GF-D8 (cell line): ENCODE data around the gene GPR132.
"Not testable (repeated sequence)": the region's sequence is repeated elsewhere in the genome, so short reads cannot be mapped to it uniquely, and the experiment has no call there.

Experiments used
- DNase-seq: peaks from one replicate; lab custom pipeline; 2025; lab: John Stamatoyannopoulos, UW

Gene GPR132

DNA sequence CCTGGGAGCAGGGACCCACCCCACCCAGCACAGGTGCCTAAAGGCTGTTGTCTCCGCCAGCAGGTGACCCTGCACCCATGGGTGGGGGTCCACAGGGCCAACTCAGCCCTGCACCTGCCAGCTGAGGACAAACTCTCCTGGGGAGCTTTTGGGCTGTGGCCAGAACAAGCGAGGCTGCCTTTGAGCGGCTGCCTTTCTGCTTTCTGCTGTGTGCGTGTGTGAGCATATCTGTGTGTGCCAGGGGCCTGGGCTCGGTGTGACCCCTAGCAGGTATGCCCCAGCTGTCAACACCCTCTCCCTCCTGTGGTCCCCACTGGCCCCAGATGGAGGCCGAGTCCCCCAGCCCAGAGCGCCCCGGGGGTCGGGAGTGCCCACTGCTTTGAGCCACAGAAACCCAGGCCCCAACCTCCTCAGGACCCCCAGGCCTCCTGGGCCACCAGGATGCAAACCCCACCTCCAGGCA is 25.9 kb upstream of the GPR132 start:
- DNase-seq: no peak

DNA sequence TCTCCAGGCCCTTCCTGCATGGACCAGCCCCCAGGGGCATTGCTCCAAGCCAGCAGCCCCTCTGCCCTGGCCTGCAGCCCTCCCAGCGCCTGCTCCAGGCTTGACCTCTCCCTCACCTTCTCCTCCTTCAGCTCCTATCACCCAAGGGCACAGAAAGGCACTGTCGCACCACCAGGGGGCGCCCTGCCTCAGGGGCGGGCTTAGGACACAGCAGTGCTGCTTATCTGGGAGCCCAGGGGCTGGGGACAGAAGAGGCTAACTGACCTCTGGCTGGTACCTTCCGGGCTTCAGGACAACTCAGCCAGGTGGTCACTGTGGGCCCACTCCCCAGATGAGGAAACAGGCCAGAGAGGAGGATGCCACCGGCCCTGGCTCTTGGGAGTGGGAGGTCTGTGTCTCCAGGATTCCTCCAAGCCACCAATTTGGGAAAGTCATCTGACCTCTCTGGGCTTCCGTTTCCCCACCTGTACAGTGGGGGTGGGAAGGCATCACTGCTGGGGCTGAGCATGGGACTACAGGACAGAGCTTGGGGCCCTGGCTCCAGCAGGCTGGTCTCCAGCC is 25.3 kb upstream of the GPR132 start:
- DNase-seq: no peak

DNA sequence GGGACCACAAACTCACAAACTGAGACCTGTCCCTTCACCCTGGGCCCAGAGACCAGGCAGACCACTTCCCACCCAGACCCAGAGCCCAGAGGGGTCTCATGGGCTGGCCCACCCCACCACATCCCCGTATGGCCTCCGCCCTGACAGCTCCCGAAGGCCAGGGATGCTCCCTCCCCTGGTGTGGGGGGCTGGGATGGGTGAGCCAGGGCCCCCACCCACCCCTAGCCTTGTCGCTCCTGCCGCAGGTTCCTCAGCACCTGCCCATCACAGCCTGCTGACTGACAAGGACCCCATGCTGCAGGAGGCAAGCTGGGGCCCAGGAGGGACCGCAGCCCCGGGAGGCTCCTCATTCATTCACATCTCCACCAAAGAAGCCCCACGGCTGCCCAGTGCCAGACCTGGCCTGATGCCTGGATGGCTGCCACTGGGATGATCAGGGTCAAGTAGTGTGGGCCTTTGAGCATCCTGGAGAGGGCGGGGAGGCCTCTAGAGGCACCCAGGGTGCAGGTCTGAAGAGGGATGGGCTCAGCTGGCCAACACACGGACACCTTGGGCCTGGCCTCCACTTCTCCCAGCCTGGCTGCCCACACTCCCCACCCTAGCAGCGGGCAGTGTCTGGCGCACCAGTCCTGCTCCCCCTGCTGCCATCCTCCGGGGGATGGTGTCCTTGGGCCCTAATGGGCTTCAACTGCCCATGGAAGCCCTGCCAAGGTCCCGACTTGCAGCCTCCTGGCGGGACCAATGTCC is 24.7 kb upstream of the GPR132 start:
- no peak for DNase-seq

DNA sequence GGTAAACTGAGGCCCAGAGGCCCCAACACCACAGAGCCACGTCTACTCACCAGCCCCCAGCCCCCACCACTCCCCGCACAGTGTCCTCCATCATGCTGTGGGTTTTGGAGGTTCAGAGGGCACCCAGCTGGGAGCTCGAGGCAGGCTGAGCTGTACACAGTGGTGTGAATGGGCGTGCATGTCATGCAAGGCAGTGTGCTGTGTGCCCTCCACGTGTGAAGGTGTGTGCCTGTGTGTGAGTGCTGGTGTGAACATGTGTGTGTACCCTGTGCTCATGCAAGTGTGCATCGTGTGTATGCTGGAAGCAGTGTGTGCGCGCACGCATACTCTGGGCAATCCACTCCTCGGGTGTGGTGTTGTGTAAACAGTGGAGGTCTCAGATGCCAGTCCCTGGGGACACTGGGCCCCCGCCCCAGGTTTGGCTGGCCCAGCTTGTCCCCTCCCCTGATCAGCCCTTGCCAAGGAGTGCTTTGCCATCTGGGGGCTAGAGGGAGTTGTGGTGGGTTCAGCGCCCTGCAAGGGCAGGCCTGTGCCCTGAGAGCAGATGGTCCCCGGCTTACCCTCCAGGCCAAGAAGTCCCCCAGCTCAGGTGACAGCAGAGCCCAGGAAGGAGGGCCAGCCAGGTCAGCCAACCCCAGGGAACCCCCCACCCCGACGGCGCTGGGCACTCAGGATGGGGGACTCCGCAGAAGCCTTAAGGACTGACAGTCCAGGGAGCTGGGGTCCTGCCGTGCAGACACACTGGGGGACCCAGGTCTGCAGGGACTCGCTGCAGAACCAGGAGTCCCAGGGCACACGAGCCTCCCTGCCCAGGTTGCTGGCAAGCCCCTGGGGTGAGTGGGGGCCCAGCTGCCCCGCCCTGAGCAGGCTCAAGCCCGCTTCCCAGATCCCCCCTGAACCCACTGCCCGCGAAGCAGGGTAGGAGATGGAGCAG is 23.8 kb upstream of the GPR132 start:
- DNase-seq: no peak

DNA sequence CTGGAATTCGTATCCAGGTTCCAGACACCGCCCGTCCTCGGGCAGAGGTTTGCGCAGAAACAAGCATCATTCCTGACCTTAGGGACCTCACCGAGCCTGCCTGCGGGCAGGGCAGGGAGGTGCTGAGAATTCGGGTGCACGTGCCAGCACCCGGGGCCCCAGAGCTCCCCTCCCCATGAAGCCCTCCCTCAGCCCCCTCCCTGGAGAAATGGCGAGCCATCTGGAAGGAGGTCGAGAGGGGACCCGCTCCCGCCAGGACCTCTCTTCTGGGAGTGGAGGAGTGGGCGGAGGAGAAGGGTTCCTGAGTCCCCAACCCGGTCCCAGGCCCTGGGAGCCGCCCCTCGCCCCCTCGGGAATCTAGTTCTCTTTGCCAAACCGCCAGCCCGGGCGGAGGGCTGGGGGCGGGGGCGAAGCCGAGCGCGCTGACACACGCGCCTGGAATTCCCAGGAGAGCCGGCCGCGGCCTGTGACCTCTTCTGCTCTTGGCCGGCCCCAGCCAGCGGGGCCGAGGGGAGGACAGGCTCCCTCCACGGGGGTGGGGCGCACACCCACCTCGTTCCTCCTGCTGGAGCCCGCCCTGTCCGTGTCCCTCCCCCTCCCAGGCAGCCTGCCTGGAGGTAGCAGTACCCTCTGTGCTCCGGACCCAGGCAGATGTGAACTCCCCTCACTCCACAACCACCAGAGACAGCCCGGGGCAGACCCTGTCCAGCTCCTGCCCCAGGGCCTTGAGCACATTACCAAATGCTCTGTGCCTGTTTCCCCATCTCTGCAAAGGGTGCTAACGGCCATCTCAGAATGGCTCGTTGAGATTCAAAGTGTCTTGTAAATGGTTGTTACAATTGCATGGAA is 23.0 kb upstream of the GPR132 start:
- no peak for DNase-seq

DNA sequence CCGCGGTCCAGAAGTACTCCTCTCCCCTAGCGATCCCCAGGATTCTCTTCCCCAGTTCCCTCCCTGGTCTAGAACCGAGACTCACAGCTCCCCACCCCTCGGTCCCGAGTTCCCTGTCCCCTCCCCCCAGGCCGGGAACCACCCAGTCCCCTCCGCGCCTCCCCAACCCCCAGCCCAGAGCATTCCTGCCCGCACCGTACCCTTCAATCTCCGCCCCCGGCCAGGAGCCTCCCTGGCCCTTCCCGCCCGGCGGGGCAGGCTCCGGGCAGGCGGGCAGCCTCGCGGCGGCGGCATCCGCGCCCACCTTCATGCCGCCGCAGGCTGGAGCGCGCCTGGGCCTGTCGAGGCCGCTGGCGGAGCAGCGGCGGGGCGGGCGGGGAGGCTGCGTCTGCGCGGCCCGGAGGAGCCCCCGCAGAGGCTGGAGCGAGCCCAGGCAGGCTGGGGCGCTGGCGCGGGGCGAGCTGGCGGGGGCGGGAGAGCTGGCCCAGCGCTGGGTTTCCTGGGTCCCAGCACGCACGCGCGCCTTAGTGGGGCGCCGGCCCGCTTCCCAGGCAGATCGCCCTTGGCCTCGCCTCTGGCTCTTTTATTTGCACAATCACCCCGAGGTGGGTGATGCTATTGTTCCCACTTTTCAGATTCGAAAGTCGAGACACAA is 22.2 kb upstream of the GPR132 start:
- no peak for DNase-seq

DNA sequence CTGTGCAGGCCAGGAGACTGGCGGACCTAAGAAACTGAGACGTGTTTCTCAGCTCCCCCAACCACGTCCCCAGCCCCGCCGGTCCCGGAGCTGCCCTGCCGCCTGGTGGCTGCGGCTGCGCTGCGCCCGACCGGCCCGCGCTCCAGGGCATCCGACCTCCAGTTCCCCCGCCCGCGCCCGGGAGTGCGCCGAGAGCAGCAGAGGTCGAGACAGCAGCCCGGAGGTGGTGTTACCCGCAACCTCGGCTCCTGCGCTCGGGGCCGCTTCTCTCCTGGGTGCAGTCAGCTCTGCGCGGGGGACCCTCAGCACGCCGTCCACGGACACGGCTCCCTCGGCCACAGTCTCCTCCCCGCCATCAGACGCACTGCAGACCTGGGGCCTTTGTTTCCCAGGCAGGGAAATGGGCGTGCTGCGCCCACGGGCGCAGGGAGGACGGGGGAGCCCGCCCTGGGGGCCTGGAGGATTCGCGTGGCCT is 21.6 kb upstream of the GPR132 start:
- peak; percentile 10 for DNase-seq

DNA sequence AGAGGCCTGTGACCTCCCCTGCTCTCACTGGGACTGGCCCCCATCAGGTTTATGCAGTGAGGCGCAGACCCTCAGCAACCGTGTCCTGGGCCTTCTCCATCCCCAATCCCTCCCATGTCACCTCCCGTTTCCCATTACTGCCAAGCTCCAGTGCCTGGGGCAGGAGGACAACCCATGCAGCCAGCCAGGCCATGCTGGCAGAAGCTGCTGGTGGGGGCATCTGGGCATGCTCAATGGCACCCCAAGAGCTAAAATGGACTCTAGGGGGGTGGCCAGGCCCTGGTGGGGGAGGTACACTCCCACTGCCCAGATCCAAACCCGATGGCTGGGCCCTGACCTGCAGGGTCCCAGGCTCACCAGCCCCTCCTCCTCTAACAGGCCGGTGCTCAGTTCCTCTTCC is 20.5 kb upstream of the GPR132 start:
- no peak for DNase-seq

DNA sequence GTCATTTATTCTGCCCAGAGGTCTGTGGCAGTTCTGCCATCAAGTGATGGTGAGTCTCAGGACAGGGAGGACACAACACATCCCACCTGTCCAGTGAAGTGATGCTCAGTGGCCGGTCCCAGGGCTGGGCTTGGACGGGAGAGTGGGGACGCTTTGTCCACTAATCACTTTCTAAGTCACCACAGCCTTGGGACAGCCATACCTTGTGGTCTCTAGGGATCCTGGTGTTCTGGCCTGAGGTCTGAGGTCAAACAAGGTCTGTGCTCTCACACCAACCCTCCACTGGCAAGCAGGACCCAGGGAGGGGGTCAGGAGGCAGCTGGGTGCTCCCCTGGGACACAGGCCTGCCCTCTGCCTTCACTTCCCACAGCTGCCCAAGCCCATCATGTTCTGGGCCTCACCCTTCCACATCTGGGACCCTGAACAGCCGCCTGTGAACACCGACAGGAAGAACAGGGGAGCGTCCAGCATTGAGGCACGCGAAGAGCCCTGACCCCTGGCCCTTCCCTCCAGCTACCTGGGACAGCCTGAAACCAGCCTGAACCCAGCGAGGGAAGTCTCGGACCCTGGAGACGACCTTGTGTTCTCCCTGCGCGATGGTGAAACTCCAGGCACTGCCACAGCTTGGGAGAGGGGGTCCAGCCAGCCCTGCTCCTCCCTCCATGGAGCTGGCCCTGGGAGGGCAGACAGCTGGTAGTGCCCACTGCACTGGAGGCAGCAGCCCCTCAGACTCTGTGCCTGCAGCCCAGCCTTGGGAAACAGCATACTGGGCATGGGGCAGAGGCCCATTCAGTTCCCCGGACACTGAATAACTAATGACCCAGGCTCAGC is 19.7 kb upstream of the GPR132 start:
- DNase-seq: no peak

DNA sequence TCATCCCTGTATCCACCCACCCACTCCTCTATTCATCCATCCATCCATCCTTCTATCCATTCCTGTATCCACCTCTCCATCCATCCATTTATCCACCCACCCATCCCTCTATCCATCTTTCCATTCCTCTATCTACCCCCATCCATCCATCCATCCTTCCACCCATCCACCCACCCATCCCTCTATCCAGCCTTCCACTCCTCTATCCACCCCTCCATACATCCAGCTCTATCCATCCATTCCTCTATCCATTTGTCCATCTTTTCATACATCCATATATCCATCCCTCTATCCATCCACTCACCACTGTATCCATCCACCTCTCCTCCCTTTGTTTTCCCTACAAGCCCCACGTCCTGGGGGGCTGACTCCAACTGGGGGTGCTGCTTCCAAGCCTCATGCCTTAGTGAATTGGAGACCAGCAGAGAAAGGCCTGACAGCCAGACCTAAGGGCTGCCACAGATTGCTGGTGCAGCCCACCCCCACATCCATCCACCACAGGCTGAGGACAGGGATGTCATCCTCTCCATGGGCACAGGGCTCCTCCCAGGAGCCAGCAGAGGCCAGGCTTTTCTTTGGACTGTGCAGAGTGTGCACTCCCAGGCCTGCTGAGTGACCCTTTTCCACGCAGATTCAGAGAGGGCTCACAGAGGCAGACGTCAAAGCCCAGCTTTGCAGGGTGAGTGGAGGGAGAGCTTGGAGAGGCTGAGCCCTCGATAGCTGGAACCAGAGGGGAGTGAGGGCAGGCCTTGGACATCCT is 18.9 kb upstream of the GPR132 start:
- DNase-seq: no peak

DNA sequence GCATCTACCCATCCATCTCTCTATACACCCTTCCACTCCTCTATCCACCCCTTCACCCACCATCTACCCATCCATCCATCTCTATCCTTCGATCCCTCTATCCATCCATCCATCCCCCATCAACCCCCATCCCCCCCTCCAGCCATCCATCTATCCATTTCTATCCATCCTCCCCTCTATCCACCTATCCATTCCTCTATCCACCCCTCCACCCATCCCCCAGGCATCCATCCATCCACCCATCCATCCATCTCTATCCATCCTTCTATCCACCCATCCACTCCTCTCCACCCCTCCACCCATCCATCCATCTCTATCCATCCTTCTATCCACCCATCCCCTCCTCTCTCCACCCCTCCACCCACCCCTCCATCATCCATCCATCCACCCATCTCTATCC is 17.5 kb upstream of the GPR132 start:
- DNase-seq: no peak

DNA sequence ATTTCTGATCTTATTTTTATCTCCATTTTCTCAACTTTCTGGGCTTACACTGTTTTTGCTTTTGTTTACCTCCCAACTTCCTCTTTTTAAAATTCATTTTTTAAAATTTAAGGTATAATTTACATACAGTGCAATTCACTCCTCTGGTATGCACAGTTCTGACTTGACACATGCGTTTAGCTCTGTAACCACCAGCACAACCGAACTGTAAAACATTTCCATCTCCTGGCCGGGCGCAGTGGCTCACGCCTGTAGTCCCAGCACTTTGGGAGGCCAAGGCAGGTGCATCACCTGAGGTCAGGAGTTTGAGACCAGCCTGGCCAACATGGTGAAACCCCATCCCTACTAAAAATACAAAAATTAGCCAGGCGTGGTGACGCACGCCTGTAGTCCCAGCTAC is 16.2 kb upstream of the GPR132 start:
- not testable (repeated sequence) for DNase-seq

DNA sequence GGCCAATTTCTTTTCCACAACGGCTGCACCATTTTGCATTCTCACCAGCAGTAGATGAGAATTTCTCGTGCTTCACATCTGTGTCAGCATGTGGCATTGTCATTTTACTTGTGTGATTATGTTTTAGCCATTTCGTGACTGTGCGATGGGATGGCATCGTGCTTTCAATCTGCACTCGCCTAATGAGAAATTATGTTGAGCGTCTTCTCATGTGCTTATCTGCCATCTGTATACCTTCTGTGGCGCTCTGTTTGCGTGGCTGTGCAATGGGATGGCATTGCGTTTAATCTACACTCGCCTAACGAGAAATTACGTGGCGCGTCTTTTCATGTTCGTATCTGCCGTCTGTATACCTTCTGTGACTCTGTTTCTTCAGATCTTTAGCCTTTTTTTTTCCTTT is 14.9 kb upstream of the GPR132 start:
- DNase-seq: no peak

DNA sequence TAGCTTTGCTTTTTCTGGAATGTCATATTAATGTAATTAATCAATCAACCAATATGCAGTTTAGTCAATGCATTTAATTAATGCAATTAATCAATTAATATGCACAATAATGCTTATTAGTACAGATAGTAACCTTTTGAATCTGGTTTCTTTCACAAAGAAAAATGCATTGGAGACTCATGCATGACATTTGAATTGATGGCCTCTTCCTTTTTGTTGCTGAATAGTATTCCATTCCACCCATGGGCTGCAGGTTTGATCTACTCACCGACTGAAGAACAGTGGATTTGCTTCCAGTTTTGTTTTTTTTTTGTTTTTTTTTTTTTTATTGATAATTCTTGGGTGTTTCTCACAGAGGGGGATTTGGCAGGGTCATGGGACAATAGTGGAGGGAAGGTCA is 13.1 kb upstream of the GPR132 start:
- no peak for DNase-seq

DNA sequence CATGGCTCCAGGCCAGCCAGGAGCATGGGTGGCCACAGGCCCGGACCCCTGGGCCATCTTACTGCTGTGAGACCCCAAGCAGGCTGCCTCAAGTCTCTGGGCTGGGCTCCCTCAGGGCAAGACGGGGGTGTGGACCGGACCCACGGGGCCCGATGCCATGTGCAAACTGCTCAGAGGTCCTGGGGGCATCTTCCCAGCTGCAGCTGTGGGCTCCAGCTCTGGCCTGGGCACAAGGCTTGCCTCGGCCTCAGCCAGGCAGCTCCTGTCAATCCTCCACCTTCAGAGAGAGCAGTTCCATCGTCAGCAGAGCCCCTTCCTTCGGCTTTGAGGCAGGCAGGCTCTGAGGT is 12.4 kb upstream of the GPR132 start:
- no peak for DNase-seq

DNA sequence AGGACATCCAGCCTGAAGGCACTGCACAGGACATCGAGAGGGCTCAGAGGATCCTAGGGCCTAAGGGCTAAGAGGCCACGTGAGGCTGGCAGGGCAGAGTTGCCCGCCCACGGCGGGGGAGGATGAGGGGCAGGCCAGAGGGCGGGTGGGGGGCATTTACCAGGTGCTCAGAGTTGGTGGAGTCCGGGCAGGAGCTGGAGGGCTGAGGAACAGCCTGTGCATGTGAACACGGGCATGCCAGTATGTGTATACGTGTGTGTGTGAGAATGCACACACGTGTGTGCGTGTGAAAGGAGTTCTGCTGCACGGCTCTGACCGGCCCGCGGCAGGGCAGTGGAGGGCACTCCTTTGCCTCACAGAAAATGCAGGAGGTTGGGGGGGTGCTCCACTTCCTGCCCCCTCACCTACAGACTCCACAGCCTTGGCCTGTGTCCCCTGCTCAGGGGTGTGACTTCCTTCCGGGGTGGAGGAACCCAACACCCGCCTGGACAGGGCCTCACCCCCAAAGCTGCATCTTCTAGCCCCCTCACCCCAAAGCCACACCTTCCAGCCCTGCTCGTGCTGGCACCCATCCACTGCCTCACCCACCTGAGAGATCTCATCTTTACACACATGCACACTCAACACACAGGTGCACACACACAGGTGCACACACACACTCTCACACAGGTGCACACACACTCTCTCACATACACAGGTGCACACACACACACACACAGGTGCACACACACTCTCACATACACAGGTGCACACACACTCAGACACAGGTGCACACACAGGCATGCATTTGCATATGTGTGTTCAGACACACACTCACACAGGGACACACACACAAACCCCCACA is 11.8 kb upstream of the GPR132 start:
- DNase-seq: no peak

DNA sequence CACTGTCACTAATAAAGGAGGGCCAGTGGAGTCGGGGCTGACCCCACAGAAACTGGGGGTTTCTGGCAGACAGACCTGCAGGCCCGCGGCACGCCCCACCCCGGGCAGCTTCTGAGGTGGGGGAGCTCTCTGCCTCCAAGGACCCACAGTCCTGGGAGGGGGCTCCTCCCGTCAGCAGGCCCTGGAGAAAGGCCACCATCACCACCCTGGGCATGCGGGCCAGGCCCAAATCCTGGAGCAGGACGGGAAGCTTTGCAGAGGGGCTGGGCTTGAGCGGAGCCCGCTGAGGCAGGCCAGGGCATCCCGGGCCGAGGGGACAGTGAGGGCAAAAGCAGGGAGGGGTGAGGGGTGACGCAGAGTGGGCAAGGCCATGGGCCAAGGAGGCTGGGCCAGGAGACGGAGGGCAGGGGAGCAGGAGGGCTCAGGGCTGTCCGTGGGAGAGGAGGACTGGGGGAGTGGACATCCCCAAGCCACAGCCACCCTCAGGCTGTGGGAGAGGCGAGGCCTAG is 11.1 kb upstream of the GPR132 start:
- DNase-seq: no peak
